ENCODE results near the gene PAQR3. TPM values are rescaled to one million over a fixed set of nuclear protein-coding genes. Genes with fewer than 3 reads are reported as not detected.

Gene PAQR3
- 10.2 TPM for total RNA-seq
- 9.3 TPM for polyA plus RNA-seq
- long read RNA-seq, donor 1: 0 reads
- long read RNA-seq, donor 2: 0 reads
- long read RNA-seq, donor 3, full-length matches to known transcripts: 7 of 7 reads
- long read RNA-seq, donor 3, partial matches to known transcripts: 0 of 7 reads
- long read RNA-seq, donor 3, other reads (novel, unspliced or antisense): 0 of 7 reads
- long read RNA-seq, donor 4, full-length matches to known transcripts: 2 of 2 reads
- long read RNA-seq, donor 4, partial matches to known transcripts: 0 of 2 reads
- long read RNA-seq, donor 4, other reads (novel, unspliced or antisense): 0 of 2 reads
- long read RNA-seq, donor 5, full-length matches to known transcripts: 3 of 93 reads
- long read RNA-seq, donor 5, partial matches to known transcripts: 90 of 93 reads
- long read RNA-seq, donor 5, other reads (novel, unspliced or antisense): 0 of 93 reads
- long read RNA-seq, donor 6, full-length matches to known transcripts: 4 of 4 reads
- long read RNA-seq, donor 6, partial matches to known transcripts: 0 of 4 reads
- long read RNA-seq, donor 6, other reads (novel, unspliced or antisense): 0 of 4 reads
- long read RNA-seq, donor 7, full-length matches to known transcripts: 2 of 2 reads
- long read RNA-seq, donor 7, partial matches to known transcripts: 0 of 2 reads
- long read RNA-seq, donor 7, other reads (novel, unspliced or antisense): 0 of 2 reads
- long read RNA-seq, donor 8, full-length matches to known transcripts: 1 of 1 reads
- long read RNA-seq, donor 8, partial matches to known transcripts: 0 of 1 reads
- long read RNA-seq, donor 8, other reads (novel, unspliced or antisense): 0 of 1 reads
- long read RNA-seq, donor 9, full-length matches to known transcripts: 2 of 2 reads
- long read RNA-seq, donor 9, partial matches to known transcripts: 0 of 2 reads
- long read RNA-seq, donor 9, other reads (novel, unspliced or antisense): 0 of 2 reads
- long read RNA-seq, donor 10, full-length matches to known transcripts: 3 of 3 reads
- long read RNA-seq, donor 10, partial matches to known transcripts: 0 of 3 reads
- long read RNA-seq, donor 10, other reads (novel, unspliced or antisense): 0 of 3 reads

DNA sequence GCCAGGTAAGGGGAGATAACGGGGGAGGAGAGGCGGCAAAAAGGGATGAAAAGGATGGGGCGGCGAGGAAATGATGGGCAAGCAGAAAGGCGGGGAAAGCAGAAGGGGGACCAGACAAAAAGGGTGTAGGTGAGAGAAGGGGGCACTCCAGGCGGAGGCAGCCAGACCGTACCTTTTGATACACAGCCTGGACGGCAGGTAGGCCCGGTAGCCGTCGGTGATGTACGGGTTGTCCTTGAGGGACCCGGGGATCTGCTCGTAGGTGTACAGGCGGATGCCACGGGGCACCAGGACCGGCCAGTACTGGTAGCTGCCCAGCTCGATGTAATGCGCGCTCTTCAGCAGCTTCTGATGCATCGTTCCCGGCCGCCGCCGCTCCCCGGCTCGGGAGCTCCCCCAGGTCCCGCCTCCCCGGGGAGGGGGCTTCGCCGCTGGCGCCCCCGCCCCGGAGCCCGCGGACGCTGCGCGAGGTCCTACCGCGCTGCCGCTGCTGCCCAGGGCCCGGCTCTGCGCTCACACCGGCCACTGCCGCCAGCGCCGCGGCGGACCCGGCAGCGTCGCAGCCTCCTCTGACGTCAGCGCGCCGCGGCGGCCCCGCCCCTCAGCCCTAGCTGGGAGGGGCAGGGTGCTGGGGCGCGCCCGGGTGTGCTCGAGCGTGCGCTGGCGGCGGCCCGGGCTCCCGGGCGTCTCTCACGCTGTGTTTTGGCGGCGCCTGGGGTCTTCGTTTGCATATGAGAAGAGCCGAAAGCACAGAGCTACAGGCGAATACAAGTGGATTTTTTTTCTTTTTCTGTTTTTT lies at the start of gene PAQR3:
Gene PAQR3, minus strand, starts transcription at position 571 of the 799 bp plus-strand sequence. Its CDS starts 214 bp downstream, at position 357.
- Histone ChIP-seq H3K36me3 (ENCODE audit: control insufficient read depth in 2 of 2, insufficient read depth in 2 of 2, low read length in 1 of 2) (no peaks in the 10 kb centered on the region), H3K9me3 (ENCODE audit: control insufficient read depth in 2 of 2, insufficient read depth in 1 of 2, low read length in 1 of 2) (no peaks in the 10 kb centered on the region), H3K27me3 (ENCODE audit: control insufficient read depth in 2 of 2, insufficient read depth in 1 of 2, low read length in 1 of 2) (no peaks in the 10 kb centered on the region), H3K4me1 (ENCODE audit: control insufficient read depth in 2 of 2, insufficient read depth in 2 of 2, low read length in 2 of 2) (peaks cover 0 to 4% of the 10 kb centered on the region in 2 donors), H3K27ac (ENCODE audit: low read depth in 1 of 2, low read length in 1 of 2) (peak within 1 kb of the TSS; percentile 46 to 71), H3K4me3 (ENCODE audit: low read length in 2 of 2) (peak within 1 kb of the TSS; percentile 76 to 80)
- WGBS: under 1% methylated on average over 77 of the region's 77 CpGs
- peak; percentile 34 to 90 (median 75) for DNase-seq (ENCODE audit: low read depth in 6 of 9, low spot score in 9 of 9)

- Histone ChIP-seq H3K9me3 (ENCODE audit: control insufficient read depth in 2 of 2, insufficient read depth in 1 of 2, low read length in 1 of 2) (no peaks in the 10 kb centered on the region), H3K27me3 (ENCODE audit: control insufficient read depth in 2 of 2, insufficient read depth in 1 of 2, low read length in 1 of 2) (no peaks in the 10 kb centered on the region), H3K36me3 (ENCODE audit: control insufficient read depth in 2 of 2, insufficient read depth in 2 of 2, low read length in 1 of 2) (no peaks in the 10 kb centered on the region), H3K4me3 (ENCODE audit: low read length in 2 of 2) (no peak overlapping the region), H3K27ac (ENCODE audit: low read depth in 1 of 2, low read length in 1 of 2) (no peak overlapping the region), H3K4me1 (ENCODE audit: control insufficient read depth in 2 of 2, insufficient read depth in 2 of 2, low read length in 2 of 2) (no peaks in the 10 kb centered on the region)
- no peak for DNase-seq (ENCODE audit: low read depth in 6 of 9, low spot score in 9 of 9)
- WGBS: 96% methylated on average over 1 of the region's 1 CpG
These were observed 48.4 kb upstream of the PAQR3 start for GRCh38 chr4:78987683-78988082.

DNA sequence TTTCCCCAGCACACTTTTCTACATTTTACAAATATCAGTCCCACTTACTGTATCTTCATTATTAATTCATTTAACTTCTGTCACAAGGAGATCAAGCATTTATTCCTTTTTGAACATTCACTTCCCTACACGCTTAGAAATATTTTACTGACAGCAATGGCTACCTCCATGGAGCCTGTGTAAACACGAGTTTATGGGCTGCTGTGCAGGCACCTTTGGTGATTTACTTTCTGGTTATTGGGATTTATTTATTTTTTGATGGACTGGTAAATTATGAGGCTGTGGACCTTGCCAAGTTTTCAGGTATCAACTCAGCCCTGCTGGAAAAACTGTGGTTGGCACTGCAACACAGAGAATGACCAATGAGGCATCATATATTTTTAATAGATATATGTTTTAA lies 45.4 kb upstream of the PAQR3 start:
- Histone ChIP-seq H3K27ac (ENCODE audit: low read depth in 1 of 2, low read length in 1 of 2) (no peak overlapping the region), H3K4me1 (ENCODE audit: control insufficient read depth in 2 of 2, insufficient read depth in 2 of 2, low read length in 2 of 2) (no peaks in the 10 kb centered on the region), H3K9me3 (ENCODE audit: control insufficient read depth in 2 of 2, insufficient read depth in 1 of 2, low read length in 1 of 2) (peaks cover 0 to 10% of the 10 kb centered on the region in 2 donors), H3K27me3 (ENCODE audit: control insufficient read depth in 2 of 2, insufficient read depth in 1 of 2, low read length in 1 of 2) (no peaks in the 10 kb centered on the region), H3K36me3 (ENCODE audit: control insufficient read depth in 2 of 2, insufficient read depth in 2 of 2, low read length in 1 of 2) (no peaks in the 10 kb centered on the region), H3K4me3 (ENCODE audit: low read length in 2 of 2) (no peak overlapping the region)
- WGBS: 95% methylated on average over 2 of the region's 2 CpGs
- no peak for DNase-seq (ENCODE audit: low read depth in 6 of 9, low spot score in 9 of 9)

DNA sequence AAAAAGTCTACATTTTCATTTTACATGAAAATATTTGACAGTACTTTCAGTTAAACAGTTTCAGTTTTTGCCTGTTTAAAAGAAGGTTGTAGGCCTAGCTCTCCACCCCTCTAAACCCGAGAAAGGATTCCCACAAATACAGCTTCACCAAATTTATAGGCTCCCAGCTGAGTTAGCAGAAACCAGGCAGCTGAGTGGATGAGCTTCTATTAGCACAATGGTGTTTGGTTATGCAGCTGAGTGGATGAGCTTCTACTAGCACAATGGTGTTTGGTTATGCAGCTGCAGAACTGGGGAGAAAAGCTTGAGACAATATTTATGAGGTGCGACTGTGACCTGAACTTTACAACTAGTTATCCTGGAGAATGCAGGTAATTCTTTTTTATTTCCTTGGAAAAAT lies 36.6 kb upstream of the PAQR3 start:
- no peak overlapping the region for H3K27ac ChIP-seq (ENCODE audit: low read depth in 1 of 2, low read length in 1 of 2)
- H3K27me3 ChIP-seq (ENCODE audit: control insufficient read depth in 2 of 2, insufficient read depth in 1 of 2, low read length in 1 of 2): no peaks in the 10 kb centered on the region
- H3K9me3 ChIP-seq (ENCODE audit: control insufficient read depth in 2 of 2, insufficient read depth in 1 of 2, low read length in 1 of 2): no peaks in the 10 kb centered on the region
- no peak for DNase-seq (ENCODE audit: low read depth in 6 of 9, low spot score in 9 of 9)
- no peaks in the 10 kb centered on the region for H3K4me1 ChIP-seq (ENCODE audit: control insufficient read depth in 2 of 2, insufficient read depth in 2 of 2, low read length in 2 of 2)
- H3K4me3 ChIP-seq (ENCODE audit: low read length in 2 of 2): no peak overlapping the region
- no peaks in the 10 kb centered on the region for H3K36me3 ChIP-seq (ENCODE audit: control insufficient read depth in 2 of 2, insufficient read depth in 2 of 2, low read length in 1 of 2)
- 97% methylated on average over 2 of the region's 2 CpGs for WGBS

- no peaks in the 10 kb centered on the region for H3K36me3 ChIP-seq (ENCODE audit: control insufficient read depth in 2 of 2, insufficient read depth in 2 of 2, low read length in 1 of 2)
- H3K27ac ChIP-seq (ENCODE audit: low read depth in 1 of 2, low read length in 1 of 2): no peak overlapping the region
- H3K27me3 ChIP-seq (ENCODE audit: control insufficient read depth in 2 of 2, insufficient read depth in 1 of 2, low read length in 1 of 2): no peaks in the 10 kb centered on the region
- 10% methylated on average over 1 of the region's 1 CpG for WGBS
- H3K4me3 ChIP-seq (ENCODE audit: low read length in 2 of 2): no peak overlapping the region
- no peaks in the 10 kb centered on the region for H3K9me3 ChIP-seq (ENCODE audit: control insufficient read depth in 2 of 2, insufficient read depth in 1 of 2, low read length in 1 of 2)
- DNase-seq (ENCODE audit: low read depth in 6 of 9, low spot score in 9 of 9): no peak
- no peaks in the 10 kb centered on the region for H3K4me1 ChIP-seq (ENCODE audit: control insufficient read depth in 2 of 2, insufficient read depth in 2 of 2, low read length in 2 of 2)
These were observed 32.5 kb upstream of the PAQR3 start for GRCh38 chr4:78971776-78972175.

DNA sequence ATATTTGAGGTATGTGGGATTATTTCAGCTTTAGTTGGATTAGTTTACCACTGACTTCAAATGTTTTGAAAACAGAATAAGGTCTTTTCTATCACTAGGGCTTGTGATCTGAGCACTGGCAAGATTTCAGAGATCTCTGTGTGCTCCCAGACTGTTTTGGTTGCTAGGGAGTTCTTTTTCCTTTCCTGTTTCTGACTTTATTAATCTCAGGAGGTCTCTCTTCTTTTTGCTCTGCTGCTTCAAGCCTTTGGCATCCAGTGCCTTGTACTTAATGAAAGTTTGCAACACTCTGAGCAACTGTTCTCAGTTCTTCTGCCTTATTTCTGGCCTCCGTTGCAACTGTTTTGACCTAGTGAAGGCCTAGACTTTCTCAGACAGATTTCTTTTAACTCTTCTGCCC lies 32.1 kb upstream of the PAQR3 start:
- DNase-seq (ENCODE audit: low read depth in 6 of 9, low spot score in 9 of 9): no peak
- H3K27ac ChIP-seq (ENCODE audit: low read depth in 1 of 2, low read length in 1 of 2): no peak overlapping the region
- WGBS: 89% methylated on average over 1 of the region's 1 CpG

DNA sequence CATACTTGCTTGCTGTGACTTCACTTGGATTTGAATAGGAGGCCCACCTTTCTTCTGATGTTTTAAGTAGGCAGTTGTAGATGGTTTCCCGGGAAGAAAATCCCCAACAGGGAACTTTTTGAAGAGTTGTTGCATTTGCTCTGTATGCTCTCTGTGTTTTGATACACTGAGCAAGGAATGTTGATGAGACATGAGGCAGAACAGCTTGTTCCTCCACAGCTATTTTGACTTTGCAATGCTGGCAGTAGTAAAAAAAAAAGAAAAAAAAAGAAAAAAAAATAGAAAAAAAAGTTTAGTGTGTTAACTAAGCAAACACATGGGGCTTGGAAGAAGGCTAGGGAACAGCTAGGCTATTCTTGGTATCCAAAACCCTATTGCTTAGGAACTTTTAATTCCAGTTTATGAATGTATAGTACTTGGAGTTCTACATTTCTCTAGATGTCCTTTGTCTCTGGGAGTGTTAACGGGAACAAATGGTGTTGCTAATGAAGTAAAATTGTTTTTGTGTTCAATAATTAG lies 23.4 kb upstream of the PAQR3 start:
- H3K4me3 ChIP-seq (ENCODE audit: low read length in 2 of 2): no peak overlapping the region

More for the DNA sequence above, 32.1 kb upstream of the PAQR3 start:
- Histone ChIP-seq H3K4me1 (ENCODE audit: control insufficient read depth in 2 of 2, insufficient read depth in 2 of 2, low read length in 2 of 2) (no peaks in the 10 kb centered on the region), H3K9me3 (ENCODE audit: control insufficient read depth in 2 of 2, insufficient read depth in 1 of 2, low read length in 1 of 2) (no peaks in the 10 kb centered on the region), H3K4me3 (ENCODE audit: low read length in 2 of 2) (no peak overlapping the region), H3K36me3 (ENCODE audit: control insufficient read depth in 2 of 2, insufficient read depth in 2 of 2, low read length in 1 of 2) (no peaks in the 10 kb centered on the region), H3K27me3 (ENCODE audit: control insufficient read depth in 2 of 2, insufficient read depth in 1 of 2, low read length in 1 of 2) (no peaks in the 10 kb centered on the region)

DNA sequence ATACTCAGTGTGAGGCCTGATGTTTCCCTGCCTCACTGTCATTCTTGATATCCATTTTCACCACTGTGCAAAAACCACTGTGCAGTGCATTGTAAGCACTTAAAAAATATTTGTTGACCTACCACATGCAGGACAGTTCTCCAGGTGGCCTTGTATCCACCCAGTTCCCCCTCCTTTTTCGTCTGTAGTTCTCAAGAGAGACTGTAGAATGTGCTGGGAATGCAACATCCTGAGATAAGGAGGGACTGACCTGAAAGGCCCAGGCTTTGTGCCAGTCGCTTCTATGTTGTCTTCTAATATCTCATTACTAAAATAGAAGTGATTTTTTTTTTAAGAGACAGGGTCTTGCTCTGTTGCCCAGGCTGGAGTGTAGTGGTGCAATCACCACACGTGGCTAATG lies 21.7 kb upstream of the PAQR3 start:
- Histone ChIP-seq H3K27me3 (ENCODE audit: control insufficient read depth in 2 of 2, insufficient read depth in 1 of 2, low read length in 1 of 2) (no peaks in the 10 kb centered on the region), H3K27ac (ENCODE audit: low read depth in 1 of 2, low read length in 1 of 2) (no peak overlapping the region), H3K4me1 (ENCODE audit: control insufficient read depth in 2 of 2, insufficient read depth in 2 of 2, low read length in 2 of 2) (no peaks in the 10 kb centered on the region), H3K9me3 (ENCODE audit: control insufficient read depth in 2 of 2, insufficient read depth in 1 of 2, low read length in 1 of 2) (no peaks in the 10 kb centered on the region), H3K4me3 (ENCODE audit: low read length in 2 of 2) (no peak overlapping the region), H3K36me3 (ENCODE audit: control insufficient read depth in 2 of 2, insufficient read depth in 2 of 2, low read length in 1 of 2) (no peaks in the 10 kb centered on the region)
- no peak for DNase-seq (ENCODE audit: low read depth in 6 of 9, low spot score in 9 of 9)
- WGBS: 94% methylated on average over 3 of the region's 3 CpGs

More for the DNA sequence above, 23.4 kb upstream of the PAQR3 start:
- Histone ChIP-seq H3K36me3 (ENCODE audit: control insufficient read depth in 2 of 2, insufficient read depth in 2 of 2, low read length in 1 of 2) (no peaks in the 10 kb centered on the region), H3K9me3 (ENCODE audit: control insufficient read depth in 2 of 2, insufficient read depth in 1 of 2, low read length in 1 of 2) (no peaks in the 10 kb centered on the region), H3K27me3 (ENCODE audit: control insufficient read depth in 2 of 2, insufficient read depth in 1 of 2, low read length in 1 of 2) (no peaks in the 10 kb centered on the region), H3K4me1 (ENCODE audit: control insufficient read depth in 2 of 2, insufficient read depth in 2 of 2, low read length in 2 of 2) (no peaks in the 10 kb centered on the region), H3K27ac (ENCODE audit: low read depth in 1 of 2, low read length in 1 of 2) (no peak overlapping the region)
- no peak for DNase-seq (ENCODE audit: low read depth in 6 of 9, low spot score in 9 of 9)
- WGBS: 97% methylated on average over 2 of the region's 2 CpGs
